ENCODE measurements around the gene RAC3.

RAC3 gene

DNA sequence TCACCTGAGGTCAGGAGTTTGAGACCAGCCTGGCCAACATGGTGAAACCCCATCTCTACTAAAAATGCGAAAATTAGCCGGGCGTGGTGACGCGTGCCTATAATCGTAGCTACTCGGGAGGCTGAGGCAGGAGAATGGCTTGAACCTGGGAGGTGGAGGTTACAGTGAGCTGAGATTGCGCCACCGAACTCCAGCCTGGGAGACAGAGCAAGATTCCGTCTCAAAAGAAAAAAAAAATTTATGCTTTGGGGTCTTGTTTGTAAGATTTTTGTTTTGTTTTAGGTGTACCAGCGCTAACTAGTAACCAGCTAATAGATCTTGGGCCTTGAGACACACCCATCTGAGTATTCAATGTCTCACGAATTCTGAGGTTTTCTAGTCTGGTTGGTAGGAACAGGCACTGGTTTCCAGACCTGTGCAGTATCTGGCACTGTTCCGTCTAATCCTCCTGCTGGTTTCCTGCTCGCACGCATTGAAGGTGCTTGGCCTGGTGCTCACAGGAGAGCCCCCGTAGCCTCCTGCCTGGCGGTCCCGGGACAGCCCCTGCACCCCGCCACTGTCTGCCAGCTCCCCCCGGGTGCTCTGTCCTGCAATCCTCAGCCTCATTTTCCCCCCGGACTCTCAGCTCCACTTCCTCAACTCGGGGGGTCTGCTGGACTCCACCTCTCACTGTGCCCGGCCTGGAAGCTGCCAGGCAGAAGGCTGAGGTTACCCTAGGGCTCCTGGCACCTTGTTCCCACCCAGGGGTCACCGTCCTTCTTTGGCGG, 44.7 kb downstream of the RAC3 start:
- no peak for DNase-seq (ENCODE audit: low read depth in 2 of 2)

DNA sequence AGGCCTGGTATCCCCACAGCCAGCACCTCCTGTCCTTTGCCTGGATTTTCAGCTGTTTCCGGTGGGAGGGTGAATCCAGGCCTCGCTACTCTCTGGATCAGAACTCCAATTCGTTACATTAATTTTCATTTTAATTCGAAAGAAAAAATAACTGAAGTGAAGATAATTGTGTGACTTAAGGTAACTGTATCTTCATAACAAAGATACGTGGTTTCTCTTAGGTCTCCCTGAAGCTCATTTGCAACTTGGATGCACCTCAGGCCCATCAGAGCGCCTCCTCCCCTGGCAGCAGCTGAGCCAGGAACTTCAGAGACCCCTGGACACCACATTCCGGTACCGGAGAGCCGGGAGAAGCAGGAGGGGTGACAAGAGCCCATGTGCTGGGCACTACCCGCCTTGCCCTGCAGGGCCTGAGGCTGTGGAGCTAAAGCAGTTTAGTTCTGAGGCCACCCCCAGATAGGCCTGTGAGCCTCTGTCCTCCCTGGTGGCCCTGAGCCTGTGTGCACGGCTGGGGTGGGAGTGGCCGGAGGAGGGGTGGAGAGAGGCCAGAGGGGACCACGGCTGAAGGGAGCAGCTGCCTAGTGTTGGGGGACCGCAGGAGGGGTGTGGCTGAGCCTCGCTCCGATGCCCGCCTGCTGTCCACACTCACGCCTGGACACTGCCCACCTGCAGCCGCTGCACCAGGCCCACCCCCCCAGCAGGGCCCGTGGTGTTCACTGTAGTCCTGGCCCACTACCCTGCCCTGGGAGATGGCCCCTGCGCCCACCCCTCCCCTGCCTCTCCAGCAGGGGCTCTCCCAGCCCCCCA, 45.5 kb downstream of the RAC3 start:
- DNase-seq (ENCODE audit: low read depth in 2 of 2): no peak

DNA sequence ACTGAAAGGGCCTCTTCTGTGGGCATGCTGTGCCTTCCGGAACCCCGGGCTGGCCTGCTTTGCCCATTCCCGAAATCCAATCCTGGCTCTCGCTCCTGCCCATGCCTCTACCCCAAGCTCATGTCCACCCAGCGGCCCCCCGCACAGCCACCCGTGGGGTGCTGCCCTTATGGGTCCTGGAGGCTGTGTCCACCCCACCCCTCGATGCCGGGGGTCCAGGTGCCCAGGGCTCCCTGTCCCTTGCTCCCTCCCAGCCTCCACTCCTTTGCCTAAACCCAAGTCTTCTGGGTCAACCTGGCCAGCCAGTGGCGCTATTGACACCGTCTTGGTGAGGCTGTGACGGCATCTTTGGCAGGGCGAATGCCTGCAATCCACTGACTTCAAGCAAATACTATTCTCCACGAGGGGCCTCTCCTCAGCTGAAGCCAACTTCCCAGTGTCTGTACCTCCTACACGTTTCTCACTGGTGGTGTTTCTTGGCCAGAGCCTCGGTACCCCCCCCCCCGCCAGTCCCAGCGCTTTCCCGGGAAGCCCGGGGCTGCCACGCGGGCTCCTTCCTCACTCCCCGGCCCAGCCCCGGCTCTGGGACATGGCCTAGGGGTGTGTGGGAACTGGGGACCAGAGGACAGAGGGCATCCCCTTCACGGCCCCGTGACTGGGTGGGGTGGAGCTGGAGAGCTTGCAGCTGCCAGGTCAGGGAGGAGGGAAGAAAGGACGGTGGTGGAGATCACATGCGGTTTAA, 46.3 kb downstream of the RAC3 start:
- DNase-seq (ENCODE audit: low read depth in 2 of 2): no peak

DNA sequence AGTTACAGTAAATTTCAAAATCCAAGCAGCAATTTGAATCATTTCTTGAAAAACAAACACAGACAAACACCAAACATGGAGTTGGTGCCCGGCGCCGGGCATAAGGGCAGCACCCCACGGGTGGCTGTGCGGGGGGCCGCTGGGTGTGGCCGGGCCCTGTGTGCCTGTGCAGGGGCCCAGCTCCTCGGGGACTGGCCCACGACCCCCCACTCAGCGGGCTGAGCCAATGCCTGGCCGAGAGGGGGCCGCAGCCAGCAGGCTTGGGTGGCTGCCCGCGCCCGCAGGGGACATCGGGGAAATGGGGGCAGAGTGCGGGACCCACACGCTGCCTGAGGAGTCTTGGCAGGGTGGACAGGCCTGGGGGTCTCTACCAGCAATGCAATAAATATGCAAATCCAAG, 47.0 kb downstream of the RAC3 start:
- no peak for DNase-seq (ENCODE audit: low read depth in 2 of 2)

DNA sequence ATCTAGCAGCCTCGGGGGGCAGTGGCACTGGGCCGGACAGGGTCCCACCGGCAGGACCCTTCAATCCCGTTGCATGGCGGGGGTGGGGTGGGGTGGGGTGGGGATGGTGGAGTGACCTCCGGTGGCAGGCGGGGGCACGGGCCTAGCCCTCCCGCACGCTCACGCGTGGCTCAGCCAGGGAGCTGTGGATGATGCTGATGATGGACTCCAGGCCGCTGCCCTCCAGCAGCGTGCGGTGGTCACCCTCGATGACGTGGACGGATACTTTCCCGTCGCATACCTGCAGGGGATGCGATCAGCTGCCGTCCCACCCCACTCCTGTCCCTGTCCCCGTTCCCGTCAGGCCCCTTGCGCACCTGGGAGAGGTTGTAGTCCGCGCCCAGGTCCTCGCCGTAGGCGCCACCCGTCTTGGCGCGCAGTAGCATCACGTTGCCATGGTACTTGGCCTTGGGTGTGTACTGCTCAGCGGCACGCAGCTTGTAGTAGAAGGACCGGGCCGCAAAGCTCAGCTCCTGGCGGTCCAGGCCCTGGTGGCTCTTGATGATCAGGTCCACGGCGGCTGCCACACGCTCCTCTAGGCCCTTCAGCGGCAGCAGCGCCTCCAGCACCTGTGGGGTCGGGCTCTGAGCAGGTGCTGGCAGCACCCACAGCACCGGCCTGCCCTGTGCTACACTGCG, 47.7 kb downstream of the RAC3 start:
- no peak for DNase-seq (ENCODE audit: low read depth in 2 of 2)

DNA sequence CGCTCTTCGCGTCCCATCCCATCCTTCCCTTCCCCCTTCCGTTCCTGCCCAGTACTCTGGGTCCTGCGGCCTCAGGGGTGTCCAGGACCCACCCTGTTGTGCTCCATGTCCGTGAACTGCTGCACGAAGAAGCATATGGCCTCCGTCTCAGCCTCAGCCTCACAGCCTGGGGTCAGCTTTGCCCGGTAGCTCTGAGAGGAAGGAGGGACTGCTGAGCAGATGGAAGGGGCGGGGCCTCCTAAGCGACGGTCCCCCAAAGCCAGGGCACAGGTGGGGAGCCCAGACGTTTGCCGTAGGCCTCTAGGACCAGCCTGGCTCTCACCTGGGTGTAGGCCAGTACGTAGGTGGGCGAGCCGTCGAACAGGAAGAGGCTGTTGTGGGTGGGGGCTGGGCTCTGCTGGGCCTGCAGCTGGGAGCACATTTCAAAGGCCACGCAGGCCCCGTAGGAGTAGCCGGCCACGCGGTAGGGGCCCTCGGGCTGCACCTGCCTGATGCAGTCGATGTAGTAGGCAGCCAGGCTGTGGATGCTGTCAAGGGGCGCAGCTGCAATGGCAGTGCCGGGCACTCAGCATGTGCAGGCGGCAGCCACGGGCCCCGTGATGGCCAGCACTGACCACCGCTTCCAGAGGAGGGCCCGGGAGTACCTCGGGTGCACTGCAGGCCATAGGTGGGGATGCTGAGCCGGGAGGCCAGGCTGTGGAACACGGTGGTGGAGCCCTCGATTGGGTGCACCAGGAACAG, 48.7 kb downstream of the RAC3 start:
- no peak for DNase-seq (ENCODE audit: low read depth in 2 of 2)

DNA sequence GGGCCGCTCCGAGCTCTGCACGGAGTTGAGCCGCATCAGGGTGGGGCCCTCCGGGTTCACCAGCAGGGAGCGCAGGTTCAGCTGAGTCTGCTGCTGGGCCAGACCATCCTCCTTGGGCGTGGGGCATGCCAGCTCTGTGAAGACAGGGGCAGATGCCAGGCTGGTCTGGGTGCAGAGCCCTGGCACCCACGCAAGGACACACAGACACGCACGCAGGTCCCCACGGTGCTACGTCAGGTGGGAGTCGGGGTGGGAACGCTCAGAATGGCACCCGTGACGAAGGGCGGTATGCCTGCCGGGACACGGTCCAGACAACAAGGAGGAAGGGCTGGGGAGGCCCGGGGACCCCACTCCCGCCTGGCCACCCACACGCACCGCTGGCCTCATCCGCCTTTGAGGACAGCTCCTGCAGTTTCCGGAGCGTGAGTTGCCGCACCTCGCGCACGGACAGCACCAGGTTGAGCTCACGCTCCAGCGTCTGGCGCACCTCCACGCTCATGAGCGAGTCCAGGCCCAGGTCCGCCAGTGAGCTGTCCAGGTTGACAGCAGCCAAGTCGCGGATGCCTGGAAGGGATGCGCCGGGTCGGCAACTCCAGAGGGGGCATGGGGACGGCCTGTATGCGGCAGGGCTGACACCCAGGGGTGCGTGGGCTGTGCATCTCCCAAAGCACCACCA, 49.4 kb downstream of the RAC3 start:
- DNase-seq (ENCODE audit: low read depth in 2 of 2): no peak

DNA sequence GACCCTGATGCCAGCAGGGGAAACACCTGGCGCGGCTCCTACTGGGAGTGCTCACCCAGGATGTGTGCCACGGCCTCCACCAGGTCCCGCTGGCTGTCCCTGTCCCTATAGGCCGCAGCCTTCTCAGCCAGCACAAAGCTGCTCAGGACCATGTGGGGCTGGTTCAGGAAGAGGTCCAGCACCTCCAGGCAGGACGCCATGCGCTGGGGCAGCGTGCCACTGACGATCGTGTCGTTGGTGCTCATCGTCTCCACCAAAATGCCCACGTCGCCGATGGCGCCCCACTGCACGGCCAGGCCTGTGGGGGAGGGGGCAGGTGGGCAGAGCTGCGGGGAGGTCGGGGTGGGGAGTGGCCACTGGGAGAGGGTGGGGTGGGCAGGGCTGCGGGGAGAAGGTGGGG, 50.1 kb downstream of the RAC3 start:
- DNase-seq (ENCODE audit: low read depth in 2 of 2): no peak

DNA sequence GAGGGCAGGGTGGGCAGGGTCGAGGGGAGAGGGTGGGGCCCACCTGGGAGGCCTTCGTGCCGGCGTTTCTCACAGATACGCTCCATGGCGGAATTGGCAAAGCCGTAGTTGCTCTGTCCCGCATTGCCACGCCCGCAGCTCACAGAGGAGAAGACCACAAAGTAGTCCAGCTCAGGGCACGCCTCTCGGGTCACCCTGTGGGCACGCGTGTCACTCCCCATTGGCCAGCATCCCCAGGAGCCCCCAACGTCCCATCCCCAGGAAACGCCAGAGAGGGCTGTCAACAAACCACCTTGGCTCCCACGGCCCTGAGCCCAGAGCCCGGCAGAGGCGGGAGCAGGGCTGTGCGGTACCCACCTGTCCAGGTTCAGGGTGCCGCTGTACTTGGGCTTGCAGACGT, 50.5 kb downstream of the RAC3 start:
- no peak for DNase-seq (ENCODE audit: low read depth in 2 of 2)

DNA sequence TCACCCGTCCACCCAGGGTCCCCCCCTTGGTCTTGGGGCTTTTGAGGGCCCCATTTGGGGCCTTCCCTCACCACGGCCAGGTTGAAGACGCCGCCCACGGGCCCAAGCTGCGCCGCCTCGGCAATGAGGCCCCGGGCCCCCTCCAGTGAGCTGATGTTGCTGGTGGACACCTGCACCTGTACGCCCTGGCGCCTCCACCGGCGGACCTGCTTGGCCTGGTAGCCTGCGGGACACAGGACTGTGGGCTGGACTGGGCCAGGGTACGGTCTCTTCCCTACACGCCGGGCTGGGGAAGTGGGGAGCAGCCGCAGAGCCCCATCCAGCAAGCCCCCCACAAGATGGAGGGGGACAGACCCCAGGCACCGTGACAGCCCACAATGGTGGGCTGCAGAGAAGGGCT, 51.0 kb downstream of the RAC3 start:
- DNase-seq (ENCODE audit: low read depth in 2 of 2): no peak

DNA sequence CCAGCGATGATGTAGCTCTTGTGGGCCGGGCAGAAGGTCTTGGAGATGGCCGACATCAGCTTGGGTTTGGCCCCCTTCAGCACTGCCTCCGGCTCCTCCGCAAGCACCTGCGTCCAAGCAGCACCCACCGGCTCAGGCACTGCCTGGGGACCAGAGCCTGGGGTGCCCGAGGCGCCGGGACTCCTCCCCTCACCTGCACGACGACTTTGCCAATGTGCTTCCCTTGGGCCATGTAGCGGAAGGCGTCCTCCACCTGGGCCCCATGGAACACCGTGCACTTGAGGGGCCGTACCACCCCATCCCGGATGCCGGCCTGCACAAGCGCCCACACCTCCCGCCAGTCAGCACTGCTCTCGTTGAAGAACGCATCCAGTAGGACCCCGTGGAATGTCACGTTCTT, 51.5 kb downstream of the RAC3 start:
- no peak for DNase-seq (ENCODE audit: low read depth in 2 of 2)
